Psoas muscle (tissue), 8 donors: ENCODE measurements around the gene IL1RN. TPM values are rescaled to one million over a fixed set of nuclear protein-coding genes. Genes with fewer than 3 reads are reported as not detected.

Experiments
- ATAC-seq, 4 donors: fragments of 200-7000 bp; cut with Tn5 transposase; one replicate each; pipeline ENCODE4 v1.9.1; 2020; ENCODE audit warnings: moderate library complexity in 3 of 4, mild to moderate bottlenecking in 2 of 4
- DNase-seq, 2 donors: peaks; one replicate each; pipeline ENCODE4 v3.0.0-alpha.2; 2020
- H3K27ac ChIP-seq: fragments of 200-600 bp; one replicate; pipeline ENCODE4 v1.8.0; 2022
- H3K27me3 ChIP-seq, 3 donors: fragments of 200-600 bp in 1 of 3; one replicate each; pipeline versions ENCODE4 v1.6.1 to v1.8.0; 2013 to 2022; ENCODE audit warnings: low read length in 2 of 3, mild to moderate bottlenecking in 2 of 3, moderate library complexity in 1 of 3; ENCODE audit not compliant: insufficient read depth in 3 of 3
- H3K36me3 ChIP-seq, 2 donors: fragments of 200-600 bp in 1 of 2; one replicate each; pipeline versions ENCODE4 v1.6.1 to v1.8.0; 2013 to 2022; ENCODE audit warnings: low read depth in 1 of 2, mild to moderate bottlenecking in 1 of 2, moderate library complexity in 1 of 2; ENCODE audit not compliant: insufficient read depth in 1 of 2
- H3K4me1 ChIP-seq: fragments of 200-600 bp; one replicate; pipeline ENCODE4 v1.8.0; 2022
- H3K4me3 ChIP-seq: fragments of 200-600 bp; one replicate; pipeline ENCODE4 v1.8.0; 2022; ENCODE audit warnings: mild to moderate bottlenecking
- H3K9me3 ChIP-seq: fragments of 200-600 bp; one replicate; pipeline ENCODE4 v1.8.0; 2022
- CTCF ChIP-seq: fragments of 200-600 bp; IDR thresholded peaks from one replicate; pipeline ENCODE4 v1.8.0; 2022; ENCODE audit warnings: antibody characterized with exemption
- WGBS, 3 donors: extraction: QIAGEN DNeasy Blood & Tissue Kit; methylation state at CpG; one replicate each; pipeline versions ENCODE4 v1.1.6 to v1.1.7; 2013; 5-methylcytosine and 5-hydroxymethylcytosine counted together
- intact Hi-C, 2 donors: fragments of 100-400 bp; cut with DNase I; formaldehyde crosslinking; loops; one replicate each; pipeline versions ENCODE4 v1.11.0 to v1.14.2; 2022
- polyA plus RNA-seq, 3 donors: library from polyadenylated mRNA; stranded (reverse); fragments of 200-250 nt; gene quantifications; one replicate each; pipeline ENCODE4 v1.2.3, GENCODE V29; 2013
- total RNA-seq, 4 donors: library from RNA; stranded (reverse); fragmentation: NEBNext Ultra II Directional in 2 of 4; extraction: Animal tissue kit (Norgen Biotek cat#: 25700) in 2 of 4; gene quantifications; one replicate each; pipeline versions ENCODE4 v1.2.1 to v1.2.4, GENCODE V29; 2021 to 2023
- donor health status: healthy with polysubstance abuse.
- donor health status: DM: no; HTN: no; CAD: no; lungs with moderate emphysema.
- donor health status: Bipolar disorder and iron deficiency.
- donor health status: healthy.
- donor health status: DM: yes; HTN: yes; CAD: no.
- donor health status: DM: no; HTN: no; CAD: no.
- donor health status: DM: no; HTN: no; CAD: no.
- donor health status: DM: yes; HTN: yes; CAD: no.

The IL1RN gene
- total and polyA plus RNA-seq, 7 donors, result 0.09 to 2.0 (median 0.24) TPM; not detected in 1

- WGBS, 3 donors, result 62 to 64% (median 63%) methylated on average over 6 of the region's 6 CpGs
- no peak for TF ChIP-seq CTCF
- Histone ChIP-seq H3K27me3 (no peaks in the 10 kb centered on the region), H3K9me3 (no peaks in the 10 kb centered on the region), H3K4me3 (no peak overlapping the region), H3K36me3 (no peaks in the 10 kb centered on the region), H3K27ac (no peak overlapping the region), H3K4me1 (no peaks in the 10 kb centered on the region)
- intact Hi-C loops, result no loop called here
- ATAC-seq (no peak), DNase-seq (no peak)
These were observed 22.2 kb upstream of the IL1RN start for GRCh38 chr2:113105047-113105785.

GRCh38 chr2:113111121-113111520 is 16.3 kb upstream of the IL1RN start:
- ATAC-seq, result no peak
- H3K27me3 ChIP-seq, result no peaks in the 10 kb centered on the region
- WGBS, 3 donors, result 55 to 68% (median 60%) methylated on average over 3 of the region's 3 CpGs

GRCh38 chr2:113111823-113112287 is 15.5 kb upstream of the IL1RN start:
- Histone ChIP-seq H3K4me3 (no peak overlapping the region), H3K27me3 (no peaks in the 10 kb centered on the region), H3K4me1 (no peaks in the 10 kb centered on the region), H3K36me3 (no peaks in the 10 kb centered on the region), H3K9me3 (no peaks in the 10 kb centered on the region), H3K27ac (no peak overlapping the region)
- intact Hi-C loops, result no loop called here
- DNase-seq (no peak), ATAC-seq (no peak)
- TF ChIP-seq CTCF, result no peak
- 67 to 81% (median 70%) methylated on average over 6 of the region's 6 CpGs for WGBS, 3 donors

More at GRCh38 chr2:113111121-113111520, 16.3 kb upstream of the IL1RN start:
- Histone ChIP-seq H3K4me1 (no peaks in the 10 kb centered on the region), H3K27ac (no peak overlapping the region), H3K9me3 (no peaks in the 10 kb centered on the region), H3K36me3 (no peaks in the 10 kb centered on the region), H3K4me3 (no peak overlapping the region)
- DNase-seq, result no peak
- intact Hi-C loops, result no loop called here
- TF ChIP-seq CTCF, result no peak

GRCh38 chr2:113112441-113112840 is 15.0 kb upstream of the IL1RN start:
- intact Hi-C loops, result no loop called here
- no peak for TF ChIP-seq CTCF
- no peaks in the 10 kb centered on the region for H3K36me3 ChIP-seq
- ATAC-seq, result no peak
- WGBS, 3 donors, result 84 to 86% (median 85%) methylated on average over 8 of the region's 8 CpGs
- H3K4me1 ChIP-seq, result no peaks in the 10 kb centered on the region
- no peak overlapping the region for H3K4me3 ChIP-seq
- H3K27ac ChIP-seq, result no peak overlapping the region
- DNase-seq, result no peak
- H3K9me3 ChIP-seq, result no peaks in the 10 kb centered on the region
- H3K27me3 ChIP-seq, result no peaks in the 10 kb centered on the region

- intact Hi-C loops, result no loop called here
- ATAC-seq, result no peak
- Histone ChIP-seq H3K27ac (no peak overlapping the region), H3K4me1 (no peaks in the 10 kb centered on the region), H3K36me3 (no peaks in the 10 kb centered on the region), H3K4me3 (no peak overlapping the region), H3K27me3 (no peaks in the 10 kb centered on the region), H3K9me3 (no peaks in the 10 kb centered on the region)
- WGBS, 3 donors, result 79 to 81% (median 79%) methylated on average over 6 of the region's 6 CpGs
- DNase-seq, result no peak
- TF ChIP-seq CTCF, result no peak
These were observed 14.5 kb upstream of the IL1RN start for GRCh38 chr2:113112871-113113270.
